GM23248 (cell line): ENCODE measurements around the gene JAK3. TPM values are rescaled to one million over a fixed set of nuclear protein-coding genes. Genes with fewer than 3 reads are reported as not detected.
A peak's percentile ranks its signal among the peaks of the same experiment; 100 is the strongest.
"Not testable (repeated sequence)": the region's sequence is repeated elsewhere in the genome, so short reads cannot be mapped to it uniquely, and the experiment has no call there.

Experiments
- DNase-seq: peaks from one replicate; pipeline ENCODE4 v3.0.0-alpha.2; 2015
- H2AFZ ChIP-seq: fragments of 200-600 bp; sonication (generic); 2 replicates; pipeline ENCODE4 v1.6.1; 2016; ENCODE audit warnings: antibody characterized with exemption
- H3F3A ChIP-seq: fragments of 200-600 bp; sonication (generic); 2 replicates; pipeline ENCODE4 v1.6.1; 2016; ENCODE audit warnings: mild to moderate bottlenecking, antibody characterized with exemption, mixed run types; ENCODE audit not compliant: insufficient read depth
- H3K27ac ChIP-seq: fragments of 200-600 bp; sonication (generic); 2 replicates; pipeline ENCODE4 v1.5.1; 2016; ENCODE audit warnings: mild to moderate bottlenecking
- H3K27me3 ChIP-seq: fragments of 200-600 bp; sonication (generic); replicated peaks from 2 replicates; pipeline ENCODE4 v1.6.1; 2016; ENCODE audit warnings: mild to moderate bottlenecking; ENCODE audit not compliant: insufficient read depth
- H3K36me3 ChIP-seq: fragments of 200-600 bp; sonication (generic); 2 replicates; pipeline ENCODE4 v1.6.1; 2016; ENCODE audit warnings: low read depth, mild to moderate bottlenecking
- H3K4me1 ChIP-seq: fragments of 200-600 bp; sonication (generic); 2 replicates; pipeline ENCODE4 v1.6.1; 2016; ENCODE audit warnings: mild to moderate bottlenecking; ENCODE audit not compliant: insufficient read depth
- H3K4me2 ChIP-seq: fragments of 200-600 bp; sonication (generic); one replicate; pipeline ENCODE4 v1.6.1; 2016; ENCODE audit warnings: mild to moderate bottlenecking; ENCODE audit not compliant: unreplicated experiment
- H3K4me3 ChIP-seq: fragments of 200-600 bp; sonication (generic); 2 replicates; pipeline ENCODE4 v1.5.1; 2016; ENCODE audit warnings: mild to moderate bottlenecking
- H3K79me2 ChIP-seq: fragments of 200-600 bp; sonication (generic); 2 replicates; pipeline ENCODE4 v1.6.1; 2016; ENCODE audit warnings: mild to moderate bottlenecking; ENCODE audit not compliant: insufficient read depth
- H3K9ac ChIP-seq: fragments of 200-600 bp; sonication (generic); 2 replicates; pipeline ENCODE4 v1.6.1; 2016; ENCODE audit warnings: mild to moderate bottlenecking
- H3K9me2 ChIP-seq: fragments of 200-600 bp; sonication (generic); 2 replicates; pipeline ENCODE4 v1.6.1; 2016; ENCODE audit warnings: mixed run types, mild to moderate bottlenecking, moderate library complexity; ENCODE audit not compliant: insufficient read depth
- H3K9me3 ChIP-seq: fragments of 200-600 bp; sonication (generic); one replicate; pipeline ENCODE4 v1.6.1; 2017; ENCODE audit warnings: low read depth
- H4K20me1 ChIP-seq: fragments of 200-600 bp; sonication (generic); 2 replicates; pipeline ENCODE4 v1.6.0; 2016; ENCODE audit not compliant: insufficient read depth
- EZH2 ChIP-seq: fragments of 200-600 bp; sonication (generic); IDR thresholded peaks from 2 replicates; pipeline ENCODE4 v1.6.1; 2018; ENCODE audit warnings: antibody characterized with exemption, mild to moderate bottlenecking; ENCODE audit not compliant: insufficient read depth, poor library complexity, severe bottlenecking
- EZH2phosphoT487 ChIP-seq: fragments of 200-600 bp; sonication (generic); IDR thresholded peaks from 2 replicates; pipeline ENCODE4 v1.6.1; 2018; ENCODE audit warnings: antibody characterized with exemption, moderate library complexity, mild to moderate bottlenecking, low read depth; ENCODE audit not compliant: insufficient read depth
- WGBS, 2 experiments: methylation state at CpG; one replicate each; pipeline ENCODE4 v1.1.6; 2015 to 2017; ENCODE audit warnings: low lambda C conversion rate in 2 of 2, low coverage in 1 of 2; ENCODE audit errors: missing lambda C conversion rate in 2 of 2; 5-methylcytosine and 5-hydroxymethylcytosine counted together
- in situ Hi-C: fragments of 300-500 bp; cut with MboI; formaldehyde crosslinking; loops from 2 replicates; pipeline ENCODE4 v1.15.0; 2020
- polyA plus RNA-seq: library from polyadenylated mRNA; unstranded; fragments of >200 nt; fragmentation: Nextera tagmentation; extraction: Ambion mirVana; gene quantifications from 2 replicates; pipeline ENCODE4 v1.2.1, GENCODE V29; 2016
- small RNA-seq: library from RNA; depleted of rRNA; stranded (forward); fragments of <200 nt; gene quantifications from one replicate; pipeline ENCODE3, GENCODE V24; 2014; ENCODE audit warnings: low read depth, low replicate concordance
- total RNA-seq: library from RNA; depleted of rRNA; stranded (reverse); fragments of >200 nt; shearing (Covaris generic); gene quantifications from 2 replicates; pipeline ENCODE4 v1.2.3, GENCODE V29; 2014; rRNA removed

JAK3 gene
- total and polyA plus RNA-seq, 2 experiments from 2014 or later, result 5.0 to 5.9 TPM

DNA sequence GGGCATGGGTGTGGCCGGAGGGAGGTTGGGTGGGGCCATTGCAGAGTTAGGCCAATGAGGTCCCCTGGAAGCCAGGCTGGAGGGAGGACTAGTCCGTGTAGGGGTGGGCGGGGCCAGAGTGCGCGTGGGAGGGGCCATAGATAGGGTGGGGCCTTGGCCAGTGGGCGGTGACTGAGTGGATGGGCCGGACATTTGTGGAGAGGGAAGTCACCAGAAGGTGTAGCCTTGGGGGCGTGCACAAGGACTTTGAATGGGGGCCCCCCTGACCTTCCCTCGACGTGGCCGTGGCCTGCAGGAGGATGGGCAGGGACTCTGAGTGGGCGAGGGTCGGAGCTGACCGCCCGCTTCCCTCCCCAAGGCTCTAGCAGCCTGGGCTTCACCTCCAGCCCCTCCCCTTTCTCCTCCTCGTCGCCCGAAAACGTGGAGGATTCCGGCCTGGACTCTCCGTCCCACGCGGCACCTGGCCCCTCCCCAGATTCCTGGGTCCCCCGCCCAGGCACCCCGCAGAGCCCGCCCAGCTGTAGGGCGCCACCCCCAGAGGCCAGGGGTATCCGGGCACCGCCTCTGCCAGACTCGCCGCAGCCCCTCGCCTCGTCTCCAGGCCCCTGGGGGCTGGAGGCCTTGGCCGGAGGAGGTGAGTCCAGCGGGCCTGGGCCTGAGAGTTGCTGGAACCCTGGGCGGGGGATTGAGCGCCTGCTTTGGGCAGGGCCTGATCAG is 69.4 kb downstream of the JAK3 start:
- Histone ChIP-seq H3K4me3 (no peak overlapping the region; the same call in 1 of the 2 replicates), H2AFZ (peak overlapping the region; percentile 57), H3K9ac (no peak overlapping the region), H3K79me2 (no peaks in the 10 kb centered on the region), H3K9me2 (no peaks in the 10 kb centered on the region), H3K36me3 (no peaks in the 10 kb centered on the region), H3F3A (no peaks in the 10 kb centered on the region), H4K20me1 (no peaks in the 10 kb centered on the region), H3K4me1 (no peaks in the 10 kb centered on the region), H3K4me2 (peak overlapping the region; percentile 14), H3K27me3 (no peaks in the 10 kb centered on the region), H3K27ac (no peak overlapping the region), H3K9me3 (no peaks in the 10 kb centered on the region)
- no peak for TF ChIP-seq EZH2phosphoT487
- TF ChIP-seq EZH2, result no peak
- in situ Hi-C loops, result no loop called here
- DNase-seq, result peak; percentile 69
- 8 to 12% methylated on average over 23 to 37 of the region's 37 CpGs for WGBS, 2 experiments

DNA sequence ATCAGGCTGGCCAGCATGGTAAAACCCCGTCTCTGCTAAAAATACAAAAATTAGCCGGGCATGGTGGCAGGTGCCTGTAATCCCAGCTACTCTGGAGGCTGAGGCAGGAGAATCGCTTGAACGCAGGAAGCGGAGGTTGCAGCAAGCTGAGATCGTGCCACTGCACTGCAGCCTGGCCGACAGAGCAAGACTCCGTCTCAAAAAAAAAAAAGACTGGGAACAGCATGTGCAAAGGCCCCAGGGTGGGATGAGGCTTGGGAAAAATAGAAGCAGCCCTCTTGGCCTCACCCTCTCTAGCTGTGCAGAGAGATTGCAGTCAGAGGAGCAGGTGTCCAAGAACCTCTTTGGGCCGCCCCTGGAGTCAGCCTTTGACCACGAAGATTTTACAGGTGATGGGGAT is 69.9 kb downstream of the JAK3 start:
- H3F3A ChIP-seq, H3K9me3 ChIP-seq, H3K4me2 ChIP-seq, H3K9ac ChIP-seq, H3K27ac ChIP-seq, DNase-seq, H3K9me2 ChIP-seq, H3K27me3 ChIP-seq, H4K20me1 ChIP-seq, H3K4me3 ChIP-seq, in situ Hi-C loops, H2AFZ ChIP-seq, H3K79me2 ChIP-seq, H3K36me3 ChIP-seq, H3K4me1 ChIP-seq: not testable (repeated sequence)
- WGBS, 2 experiments, result 60 to 71% methylated on average over 10 of the region's 10 CpGs

DNA sequence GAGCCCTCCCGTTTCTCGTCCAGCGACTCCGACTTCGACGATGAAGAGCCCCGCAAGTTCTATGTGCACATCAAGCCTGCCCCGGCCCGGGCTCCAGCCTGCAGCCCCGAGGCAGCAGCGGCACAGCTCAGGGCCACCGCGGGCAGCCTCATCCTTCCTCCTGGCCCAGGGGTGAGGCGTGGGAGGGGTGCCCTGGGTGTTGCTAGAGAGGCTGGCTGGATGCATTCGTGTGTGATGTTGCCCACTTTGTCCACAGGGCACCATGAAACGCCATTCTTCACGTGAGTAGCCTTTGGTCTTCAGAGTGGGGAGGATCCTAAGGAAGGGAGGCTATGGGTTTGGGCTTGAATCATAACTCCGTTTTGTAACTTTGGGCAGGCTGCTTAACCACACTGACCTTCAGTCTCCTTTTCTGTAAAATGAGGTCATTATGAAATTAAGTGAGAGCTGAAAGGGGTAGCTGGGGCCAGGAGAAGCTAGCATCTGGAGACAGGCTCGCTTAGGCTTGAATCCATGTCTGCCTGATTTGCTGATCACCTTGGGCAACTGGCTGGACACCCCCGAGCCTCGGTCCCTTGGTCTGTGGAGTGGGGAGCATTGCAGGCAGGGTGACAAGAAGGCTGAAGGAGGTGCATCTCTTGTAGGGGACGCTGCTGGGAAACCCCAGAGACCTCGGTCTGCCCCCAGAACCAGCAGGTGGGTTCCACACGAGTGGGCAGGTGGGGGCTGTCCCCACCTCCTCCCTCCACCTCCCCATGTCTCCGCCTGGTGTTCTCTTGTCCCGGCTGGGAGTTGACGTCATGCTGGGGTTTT is 71.6 kb downstream of the JAK3 start:
- in situ Hi-C loops, result no loop called here
- no peak overlapping the region for H3K9ac ChIP-seq
- no peak overlapping the region for H3K4me2 ChIP-seq
- no peaks in the 10 kb centered on the region for H3K36me3 ChIP-seq
- H3K9me3 ChIP-seq, result no peaks in the 10 kb centered on the region
- peak; percentile 52 for DNase-seq
- H3K27ac ChIP-seq, result no peak overlapping the region
- no peak overlapping the region for H2AFZ ChIP-seq
- WGBS, 2 experiments, result 62 to 63% methylated on average over 21 to 26 of the region's 27 CpGs
- H3K4me1 ChIP-seq, result no peaks in the 10 kb centered on the region
- H3F3A ChIP-seq, result no peaks in the 10 kb centered on the region
- no peak overlapping the region for H3K4me3 ChIP-seq
- TF ChIP-seq EZH2phosphoT487, result no peak
- TF ChIP-seq EZH2, result no peak
- H4K20me1 ChIP-seq, result no peaks in the 10 kb centered on the region
- H3K9me2 ChIP-seq, result no peaks in the 10 kb centered on the region
- no peaks in the 10 kb centered on the region for H3K79me2 ChIP-seq
- H3K27me3 ChIP-seq, result no peaks in the 10 kb centered on the region

DNA sequence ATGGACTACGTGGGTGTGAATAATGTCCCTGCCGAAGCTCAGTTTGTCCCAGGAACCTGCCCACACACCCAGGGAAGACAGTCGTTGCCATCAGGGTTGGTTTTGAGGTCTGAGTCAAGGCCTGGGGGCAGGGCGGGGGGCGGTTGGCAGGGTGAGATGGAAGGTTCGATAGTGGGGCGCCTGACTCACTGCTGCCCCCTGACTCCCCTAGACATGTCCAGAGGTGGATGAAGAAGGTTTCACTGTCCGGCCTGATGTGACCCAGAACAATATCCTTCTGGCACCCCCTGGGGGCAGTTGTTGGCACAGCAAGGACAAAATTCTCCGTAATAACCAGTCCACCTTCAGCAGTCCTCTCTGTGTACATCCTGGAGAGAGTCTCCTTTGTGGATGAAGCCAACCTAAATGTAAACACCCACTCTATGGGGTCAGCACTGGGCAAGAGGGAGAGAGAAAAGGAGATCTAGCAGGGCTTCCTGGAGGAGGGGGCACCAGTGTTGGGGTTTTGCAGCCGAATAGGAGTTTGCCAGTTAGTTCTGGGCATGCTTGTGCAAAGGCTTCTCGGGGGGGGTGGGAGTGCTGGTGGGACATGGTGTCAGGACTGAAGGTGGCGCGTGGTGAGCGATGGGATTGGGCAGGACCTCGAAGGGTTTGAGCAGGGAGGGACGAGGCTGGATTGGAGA is 72.4 kb downstream of the JAK3 start:
- H4K20me1 ChIP-seq, result no peaks in the 10 kb centered on the region
- in situ Hi-C loops, result no loop called here
- no peaks in the 10 kb centered on the region for H3K9me3 ChIP-seq
- H3F3A ChIP-seq, result no peaks in the 10 kb centered on the region
- H3K79me2 ChIP-seq, result no peaks in the 10 kb centered on the region
- H3K9ac ChIP-seq, result no peak overlapping the region
- H3K9me2 ChIP-seq, result no peaks in the 10 kb centered on the region
- no peak overlapping the region for H3K4me3 ChIP-seq
- WGBS, 2 experiments, result 42 to 46% methylated on average over 15 to 16 of the region's 16 CpGs
- no peaks in the 10 kb centered on the region for H3K36me3 ChIP-seq
- H2AFZ ChIP-seq, result no peak overlapping the region
- H3K4me1 ChIP-seq, result no peaks in the 10 kb centered on the region
- no peak for TF ChIP-seq EZH2phosphoT487
- no peak for TF ChIP-seq EZH2
- peak; percentile 51 for DNase-seq
- no peak overlapping the region for H3K27ac ChIP-seq
- H3K4me2 ChIP-seq, result no peak overlapping the region
- H3K27me3 ChIP-seq, result no peaks in the 10 kb centered on the region

Small RNAs within 50 kb of the gene (small RNA-seq; reads per million reads assigned to genes)
- gene SNORA68, result not detected

Other genes starting within 250 kb of the JAK3 start
- under 0.01 and 0.11 TPM in 2 replicates for gene UNC13A, start 159.6 kb downstream of the JAK3 start, total RNA-seq
- gene UNC13A, start 159.6 kb downstream of the JAK3 start, polyA plus RNA-seq, result 0.03 TPM in 2 replicates
- 20.4 and 37.1 TPM in 2 replicates for gene MAP1S, start 128.5 kb downstream of the JAK3 start, total RNA-seq
- 41.7 and 44.8 TPM in 2 replicates for gene MAP1S, start 128.5 kb downstream of the JAK3 start, polyA plus RNA-seq
- gene FCHO1, start 96.5 kb downstream of the JAK3 start, total RNA-seq, result 0.43 and 0.89 TPM in 2 replicates
- gene FCHO1, start 96.5 kb downstream of the JAK3 start, polyA plus RNA-seq, result 0.96 and 1.1 TPM in 2 replicates
- gene B3GNT3, start 52.8 kb downstream of the JAK3 start, total RNA-seq, result not detected in 2 replicates
- gene B3GNT3, start 52.8 kb downstream of the JAK3 start, polyA plus RNA-seq, result not detected in 2 replicates
- not detected in 2 replicates for gene INSL3, start 26.5 kb downstream of the JAK3 start, total RNA-seq
- gene INSL3, start 26.5 kb downstream of the JAK3 start, polyA plus RNA-seq, result not detected in 2 replicates
- gene RPL18A, start 11.9 kb upstream of the JAK3 start, total RNA-seq, result 680 and 837 TPM in 2 replicates
- 1,456 and 1,474 TPM in 2 replicates for gene RPL18A, start 11.9 kb upstream of the JAK3 start, polyA plus RNA-seq
- gene SLC5A5, start 24.0 kb upstream of the JAK3 start, total RNA-seq, result not detected in 2 replicates
- not detected in 2 replicates for gene SLC5A5, start 24.0 kb upstream of the JAK3 start, polyA plus RNA-seq
- 14.4 and 29.6 TPM in 2 replicates for gene CCDC124, start 85.0 kb upstream of the JAK3 start, total RNA-seq
- 125 and 130 TPM in 2 replicates for gene CCDC124, start 85.0 kb upstream of the JAK3 start, polyA plus RNA-seq
- not detected in 2 replicates for gene KCNN1, start 119.1 kb upstream of the JAK3 start, total RNA-seq
- not detected in 2 replicates for gene KCNN1, start 119.1 kb upstream of the JAK3 start, polyA plus RNA-seq
- 15.9 and 19.7 TPM in 2 replicates for gene ARRDC2, start 160.2 kb upstream of the JAK3 start, total RNA-seq
- gene ARRDC2, start 160.2 kb upstream of the JAK3 start, polyA plus RNA-seq, result 5.4 and 5.7 TPM in 2 replicates
- not detected in 2 replicates for gene IL12RB1, start 239.0 kb upstream of the JAK3 start, total RNA-seq
- gene IL12RB1, start 239.0 kb upstream of the JAK3 start, polyA plus RNA-seq, result not detected in 2 replicates
- 3.2 and 3.8 TPM in 2 replicates for gene MAST3, start 249.8 kb upstream of the JAK3 start, total RNA-seq
- 5.6 and 6.1 TPM in 2 replicates for gene MAST3, start 249.8 kb upstream of the JAK3 start, polyA plus RNA-seq